ENCODE results near the gene CCM2. TPM values are rescaled to one million over a fixed set of nuclear protein-coding genes. Genes with fewer than 3 reads are reported as not detected.

The CCM2 gene
- total RNA-seq, 1 donor from 2014 or later: 89.0 TPM

DNA sequence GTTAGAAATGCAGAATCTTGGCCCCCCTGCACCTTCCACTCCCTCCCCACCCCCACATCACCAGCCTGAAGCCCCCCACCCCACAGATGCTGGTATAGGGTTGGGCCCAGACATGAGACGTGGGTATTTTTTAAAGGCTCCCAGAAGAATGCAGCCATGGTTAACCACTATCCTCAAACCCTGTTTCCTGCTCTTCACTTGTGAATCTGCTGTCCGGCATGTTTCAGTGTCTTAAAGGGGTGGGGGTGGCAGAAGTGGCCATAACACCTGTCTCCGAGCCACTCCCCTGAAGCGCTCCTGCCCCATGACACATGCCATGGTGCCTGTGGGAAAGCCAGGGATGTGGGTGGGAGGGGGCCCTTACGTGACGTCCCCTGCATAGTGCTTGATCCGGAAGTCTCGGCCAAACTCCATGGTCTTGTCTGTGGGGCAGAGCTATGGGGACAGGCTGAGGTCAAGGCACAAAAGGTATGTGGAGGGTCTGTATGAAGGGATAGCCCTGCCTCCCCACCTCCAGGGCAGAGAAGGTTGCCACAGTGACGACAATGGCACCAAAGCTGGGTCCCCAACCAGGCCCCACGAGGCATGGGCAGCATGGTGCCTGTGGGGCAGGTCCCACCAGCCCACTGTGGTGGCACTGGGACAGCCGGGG lies 30.8 kb upstream of the CCM2 start:
- peaks cover 12% of the 10 kb centered on the region for H3K4me1 Mint-ChIP-seq
- H3K27ac Mint-ChIP-seq: no peak overlapping the region
- CTCF ChIA-PET: no interaction called here
- no peaks in the 10 kb centered on the region for H3K9me3 Mint-ChIP-seq
- POLR2A ChIA-PET: interaction anchor here (0.6 to 0.7 kb wide), 2 partner anchors 13 to 35 kb away, joined by 3 read pairs; no protein-coding TSS in a partner anchor
- no peak overlapping the region for H3K4me3 Mint-ChIP-seq
- intact Hi-C loops (cut with micrococcal nuclease): no loop called here
- TF ChIP-seq, protein P1, sequence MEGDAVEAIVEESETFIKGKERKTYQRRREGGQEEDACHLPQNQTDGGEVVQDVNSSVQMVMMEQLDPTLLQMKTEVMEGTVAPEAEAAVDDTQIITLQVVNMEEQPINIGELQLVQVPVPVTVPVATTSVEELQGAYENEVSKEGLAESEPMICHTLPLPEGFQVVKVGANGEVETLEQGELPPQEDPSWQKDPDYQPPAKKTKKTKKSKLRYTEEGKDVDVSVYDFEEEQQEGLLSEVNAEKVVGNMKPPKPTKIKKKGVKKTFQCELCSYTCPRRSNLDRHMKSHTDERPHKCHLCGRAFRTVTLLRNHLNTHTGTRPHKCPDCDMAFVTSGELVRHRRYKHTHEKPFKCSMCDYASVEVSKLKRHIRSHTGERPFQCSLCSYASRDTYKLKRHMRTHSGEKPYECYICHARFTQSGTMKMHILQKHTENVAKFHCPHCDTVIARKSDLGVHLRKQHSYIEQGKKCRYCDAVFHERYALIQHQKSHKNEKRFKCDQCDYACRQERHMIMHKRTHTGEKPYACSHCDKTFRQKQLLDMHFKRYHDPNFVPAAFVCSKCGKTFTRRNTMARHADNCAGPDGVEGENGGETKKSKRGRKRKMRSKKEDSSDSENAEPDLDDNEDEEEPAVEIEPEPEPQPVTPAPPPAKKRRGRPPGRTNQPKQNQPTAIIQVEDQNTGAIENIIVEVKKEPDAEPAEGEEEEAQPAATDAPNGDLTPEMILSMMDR (IDR thresholded peaks at IDR 0.05): no peak
- H3K36me3 Mint-ChIP-seq (ENCODE audit: low read depth): peaks cover 80% of the 10 kb centered on the region
- DNase-seq (no peak), ATAC-seq (ENCODE audit: low read depth) (no peak)
- H3K27me3 Mint-ChIP-seq: no peaks in the 10 kb centered on the region

DNA sequence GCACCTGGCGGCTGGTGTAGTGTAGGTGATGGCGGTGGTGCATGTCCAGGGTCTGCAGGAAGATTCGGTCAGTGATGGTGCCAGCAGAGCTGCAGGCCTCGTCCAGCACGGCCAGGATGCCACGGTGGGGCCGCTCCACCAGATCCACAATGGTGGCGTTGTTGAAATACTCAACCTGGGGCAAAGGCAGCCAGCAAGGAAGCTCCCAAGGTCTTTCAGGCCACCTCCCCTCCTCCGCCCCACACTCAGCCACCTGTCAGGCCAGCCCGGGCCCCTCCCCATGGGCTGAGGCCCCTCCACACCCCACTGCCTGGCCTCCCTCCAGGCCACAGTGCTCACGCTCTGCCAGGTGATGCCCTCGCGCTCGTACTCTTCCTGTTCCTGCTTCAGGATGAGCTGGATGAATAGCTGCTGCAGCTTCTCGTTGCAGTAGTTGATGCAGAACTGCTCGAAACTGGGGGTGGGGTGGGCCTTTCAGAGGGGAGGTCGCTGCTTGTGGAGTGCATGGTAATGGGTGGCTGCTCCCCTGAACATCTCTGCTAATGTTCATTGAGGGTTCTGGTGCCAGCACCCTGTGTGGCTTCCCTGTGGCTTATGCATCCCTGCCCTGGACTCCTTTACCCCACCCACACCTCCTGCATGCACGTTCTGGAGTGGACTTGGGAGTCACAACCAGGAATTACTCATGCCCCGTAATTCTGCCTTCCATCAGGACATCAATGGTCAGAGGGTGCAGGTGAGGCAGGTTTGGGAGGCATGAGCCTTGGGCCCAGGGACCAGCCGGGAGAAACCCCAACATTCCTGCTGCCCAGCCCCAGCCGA lies 30.1 kb upstream of the CCM2 start:
- POLR2A ChIA-PET: no interaction called here
- no peak for DNase-seq
- intact Hi-C loops (cut with micrococcal nuclease): no loop called here

DNA sequence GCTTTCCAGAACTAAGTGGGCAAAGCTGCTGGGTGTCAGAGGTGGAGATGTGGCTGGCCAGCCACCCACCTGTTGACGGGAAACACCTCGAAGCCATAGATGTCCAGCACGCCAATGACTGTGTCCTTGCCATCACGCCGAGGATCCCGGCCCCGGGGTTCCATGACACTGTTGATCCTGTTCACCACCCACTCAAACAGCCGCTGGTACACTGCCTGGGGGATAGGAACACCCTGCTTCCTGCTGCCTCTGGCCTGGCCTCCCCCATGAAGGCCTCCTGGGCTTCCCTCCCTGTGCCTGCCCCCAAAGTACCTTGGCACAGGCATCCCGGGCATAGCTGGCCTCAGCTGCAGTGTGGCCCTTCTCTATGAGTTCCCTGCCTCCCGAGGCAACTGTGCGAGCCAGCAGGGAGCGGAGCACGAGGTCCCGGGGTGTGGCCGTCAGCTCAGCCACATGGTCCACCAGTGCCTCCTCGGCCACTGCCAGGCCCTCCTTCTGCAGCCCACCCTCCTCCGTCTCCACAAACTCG lies 29.4 kb upstream of the CCM2 start:
- H3K27me3 Mint-ChIP-seq: no peaks in the 10 kb centered on the region
- DNase-seq (no peak), ATAC-seq (ENCODE audit: low read depth) (no peak)
- H3K27ac Mint-ChIP-seq: peak overlapping the region; percentile 12
- no peak overlapping the region for H3K4me3 Mint-ChIP-seq
- peaks cover 87% of the 10 kb centered on the region for H3K36me3 Mint-ChIP-seq (ENCODE audit: low read depth)
- TF ChIP-seq, protein P1 (IDR thresholded peaks at IDR 0.05): no peak
- peaks cover 18% of the 10 kb centered on the region for H3K4me1 Mint-ChIP-seq
- POLR2A ChIA-PET: interaction anchor here (4.6 kb wide), 1 partner anchor 57 kb away, joined by 41 read pairs; no protein-coding TSS in a partner anchor
- intact Hi-C loops (cut with micrococcal nuclease): no loop called here
- H3K9me3 Mint-ChIP-seq: no peaks in the 10 kb centered on the region
- CTCF ChIA-PET: interaction anchor here (4.9 kb wide), 1 partner anchor 166 kb away, joined by 100 read pairs; no protein-coding TSS in a partner anchor

More for the DNA sequence above, 30.1 kb upstream of the CCM2 start:
- TF ChIP-seq, protein P1 (IDR thresholded peaks at IDR 0.05): no peak
- no peak overlapping the region for H3K4me3 Mint-ChIP-seq
- no peaks in the 10 kb centered on the region for H3K27me3 Mint-ChIP-seq
- peaks cover 87% of the 10 kb centered on the region for H3K36me3 Mint-ChIP-seq (ENCODE audit: low read depth)
- no peaks in the 10 kb centered on the region for H3K9me3 Mint-ChIP-seq
- CTCF ChIA-PET: interaction anchor here (4.9 kb wide), 1 partner anchor 166 kb away, joined by 100 read pairs; no protein-coding TSS in a partner anchor
- peaks cover 18% of the 10 kb centered on the region for H3K4me1 Mint-ChIP-seq
- no peak for ATAC-seq (ENCODE audit: low read depth)
- H3K27ac Mint-ChIP-seq: peak overlapping the region; percentile 1

DNA sequence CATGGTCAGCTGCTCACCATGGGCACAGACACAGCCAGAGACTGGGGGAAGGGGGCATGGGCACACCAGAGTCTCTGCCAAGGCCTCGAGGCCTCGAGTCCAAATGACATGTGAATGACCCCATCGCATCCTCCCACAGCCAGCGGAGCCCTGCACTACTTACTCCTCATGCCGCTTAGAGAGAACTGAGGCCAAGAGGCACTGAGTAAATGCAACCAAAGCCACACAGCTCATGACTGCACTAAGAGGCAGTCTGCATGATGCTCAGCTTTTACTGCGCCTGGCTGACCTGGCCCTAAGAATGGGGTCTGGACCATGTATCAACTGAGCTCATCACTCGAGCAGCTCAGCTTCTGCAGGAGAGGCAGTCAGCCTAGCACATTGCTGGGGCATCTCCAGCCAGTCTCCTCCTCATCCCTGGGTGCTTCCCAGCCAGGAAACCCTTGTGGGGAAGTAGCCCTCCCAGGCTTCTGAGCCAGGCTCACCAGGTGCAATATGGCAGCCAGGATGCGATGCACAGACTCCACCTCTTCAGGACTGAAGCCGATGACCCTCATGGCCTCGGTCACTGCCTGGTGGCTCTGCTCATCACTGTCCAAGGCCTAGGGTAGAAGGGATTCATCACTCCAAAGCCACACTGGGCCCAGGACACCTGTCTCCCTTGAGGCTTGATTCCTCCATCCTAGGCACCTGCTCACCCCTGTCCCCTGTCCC lies 28.7 kb upstream of the CCM2 start:
- no peak for ATAC-seq (ENCODE audit: low read depth)
- ChIA-PET CTCF (interaction anchor here (4.9 kb wide), 1 partner anchor 165 kb away, joined by 100 read pairs; no protein-coding TSS in a partner anchor), POLR2A (interaction anchor here (4.6 kb wide), 1 partner anchor 57 kb away, joined by 41 read pairs; no protein-coding TSS in a partner anchor)
- no peak for DNase-seq
- Mint-ChIP-seq H3K27me3 (no peaks in the 10 kb centered on the region), H3K9me3 (no peaks in the 10 kb centered on the region), H3K4me1 (peaks cover 21% of the 10 kb centered on the region), H3K4me3 (no peak overlapping the region), H3K36me3 (ENCODE audit: low read depth) (peaks cover 85% of the 10 kb centered on the region), H3K27ac (no peak overlapping the region)
- TF ChIP-seq, protein P1 (IDR thresholded peaks at IDR 0.05): no peak
- intact Hi-C loops (cut with micrococcal nuclease): no loop called here

Measured in activated B cell treated with CpG ODN at 0.5 μM for 24 hours (primary cell).